Nucleus accumbens (tissue), 56 donors: Measurements from ENCODE around the gene MVB12A.
A peak's percentile ranks its signal among the peaks of the same experiment; 100 is the strongest.

Experiments used
- DNase-seq, 56 donors: peaks; one replicate each; lab custom pipeline; 2025; lab: John Stamatoyannopoulos, UW

The MVB12A gene

GRCh38 chr19:17419621-17420474 lies at the start of gene MVB12A:
TSS of gene MVB12A (plus strand) at chr19:17420047. CDS start at chr19:17420136, 89 bp downstream.
- peak; percentile 81 to 99 (median 96) for DNase-seq

GRCh38 chr19:17376935-17377600 lies 42.8 kb upstream of the MVB12A start, which contains the start of gene PLVAP:
TSS of gene PLVAP (minus strand) at chr19:17377342. CDS start at chr19:17377288, 54 bp downstream.
- no peak for DNase-seq

- no peak for DNase-seq
Observed at GRCh38 chr19:17378271-17378670, 41.6 kb upstream of the MVB12A start.

- no peak for DNase-seq
Observed at GRCh38 chr19:17379221-17379631, 40.6 kb upstream of the MVB12A start.

GRCh38 chr19:17380426-17381138 lies 39.3 kb upstream of the MVB12A start:
- no peak for DNase-seq

GRCh38 chr19:17385878-17386611 lies 33.8 kb upstream of the MVB12A start:
- DNase-seq, result peak in 9 of 56 donors; percentile 2 to 39 (median 7)

- no peak for DNase-seq
Observed at GRCh38 chr19:17389288-17389687, 30.6 kb upstream of the MVB12A start.

GRCh38 chr19:17389957-17390664 lies 29.7 kb upstream of the MVB12A start:
- no peak for DNase-seq

GRCh38 chr19:17390665-17391370 lies 29.0 kb upstream of the MVB12A start:
- DNase-seq, result peak in 52 of 56 donors; percentile 14 to 88 (median 66)

GRCh38 chr19:17391371-17392151 lies 28.3 kb upstream of the MVB12A start:
- DNase-seq, result peak in 1 of 56 donors; percentile 6

GRCh38 chr19:17393002-17393401 lies 26.8 kb upstream of the MVB12A start:
- DNase-seq, result no peak

- DNase-seq, result no peak
Observed at GRCh38 chr19:17393914-17394313, 25.9 kb upstream of the MVB12A start, which contains the start of gene CCDC194. TSS of gene CCDC194 (minus strand) at chr19:17394196. CDS start at chr19:17394158, 38 bp downstream.

GRCh38 chr19:17394891-17395415 lies 24.9 kb upstream of the MVB12A start:
- peak in 5 of 56 donors; percentile 8 to 33 (median 13) for DNase-seq

GRCh38 chr19:17398902-17399527 lies 20.8 kb upstream of the MVB12A start:
- DNase-seq, result no peak

GRCh38 chr19:17401628-17402027 lies 18.2 kb upstream of the MVB12A start:
- no peak for DNase-seq

- peak in 2 of 56 donors; percentile 35 to 42 for DNase-seq
Observed at GRCh38 chr19:17402982-17403855, 16.6 kb upstream of the MVB12A start.
